ENCODE data around the gene ASAP2. TPM values are rescaled to one million over a fixed set of nuclear protein-coding genes. Genes with fewer than 3 reads are reported as not detected.

The ASAP2 gene
- total RNA-seq, 4 donors from 2014 or later = 22.0 to 54.6 (median 30.0) TPM

DNA sequence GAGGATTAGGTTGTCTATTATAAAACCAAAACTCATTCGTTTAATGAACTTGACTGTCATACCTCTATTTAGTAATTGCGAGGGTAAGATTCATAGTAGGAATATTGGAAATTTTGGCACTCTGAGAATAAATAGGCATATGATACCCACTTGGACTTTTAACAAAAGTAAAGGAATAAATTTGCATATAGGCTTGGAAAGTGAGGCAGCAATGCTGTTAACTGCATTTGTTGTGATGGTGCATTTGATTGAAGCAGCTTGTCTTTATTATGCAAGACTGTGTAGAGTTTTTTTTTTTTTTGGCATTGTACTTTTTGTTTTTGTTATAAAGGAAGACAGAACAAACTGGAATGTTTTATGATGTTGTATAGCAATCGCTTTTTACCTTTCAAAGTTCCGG is 197.8 kb downstream of the ASAP2 start:
- DNase-seq (ENCODE audit: low spot score in 2 of 2) = no peak
- peaks cover 24% of the 10 kb centered on the region for H3K36me3 ChIP-seq
- H3K27ac ChIP-seq = no peak overlapping the region
- no peaks in the 10 kb centered on the region for H3K9me3 ChIP-seq
- no peak for TF ChIP-seq EP300 (IDR thresholded peaks at IDR 0.05)
- no peak for TF ChIP-seq CTCF (IDR thresholded peaks at IDR 0.05)
- TF ChIP-seq POLR2A (IDR thresholded peaks at IDR 0.05) = no peak
- no peak for TF ChIP-seq POLR2AphosphoS5 (IDR thresholded peaks at IDR 0.05)
- no peak overlapping the region for H3K4me3 ChIP-seq
- peaks cover 9% of the 10 kb centered on the region for H3K4me1 ChIP-seq
- 78% methylated on average over 4 of the region's 4 CpGs for WGBS
- no peaks in the 10 kb centered on the region for H3K27me3 ChIP-seq

DNA sequence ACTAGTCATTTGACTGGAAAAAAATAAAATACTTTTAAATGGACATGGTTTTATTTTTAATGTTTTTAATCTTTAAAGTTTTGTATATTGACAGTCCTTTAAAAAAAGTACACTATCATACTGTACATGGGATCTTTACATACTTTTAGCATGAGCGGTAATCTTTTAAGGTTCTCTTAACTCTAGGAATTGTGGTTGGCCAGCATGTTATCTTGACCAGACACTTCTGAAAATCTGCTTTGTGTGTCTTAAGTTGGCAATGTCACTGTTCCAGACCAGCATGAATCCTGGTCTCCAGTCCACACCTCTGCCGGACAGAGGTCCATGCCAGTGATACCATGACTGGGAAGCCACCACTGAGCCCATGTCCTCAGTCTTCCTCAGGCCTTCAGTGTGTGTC is 199.0 kb downstream of the ASAP2 start:
- H3K4me3 ChIP-seq = no peak overlapping the region
- H3K27ac ChIP-seq = no peak overlapping the region
- WGBS = 98% methylated on average over 2 of the region's 2 CpGs

GRCh38 chr2:9406529-9407362 is 200.1 kb downstream of the ASAP2 start:
- TF ChIP-seq POLR2AphosphoS5 (IDR thresholded peaks at IDR 0.05) (no peak), POLR2A (IDR thresholded peaks at IDR 0.05) (no peak), CTCF (IDR thresholded peaks at IDR 0.05) (no peak), EP300 (IDR thresholded peaks at IDR 0.05) (no peak)
- no peak overlapping the region for H3K4me3 ChIP-seq
- no peaks in the 10 kb centered on the region for H3K27me3 ChIP-seq
- WGBS = 76% methylated on average over 13 of the region's 13 CpGs
- no peak for DNase-seq (ENCODE audit: low spot score in 2 of 2)
- peaks cover 38% of the 10 kb centered on the region for H3K36me3 ChIP-seq
- no peaks in the 10 kb centered on the region for H3K9me3 ChIP-seq
- H3K27ac ChIP-seq = no peak overlapping the region
- peaks cover 4% of the 10 kb centered on the region for H3K4me1 ChIP-seq

More for the DNA sequence above, 199.0 kb downstream of the ASAP2 start:
- Histone ChIP-seq H3K36me3 (peaks cover 32% of the 10 kb centered on the region), H3K4me1 (peaks cover 4% of the 10 kb centered on the region), H3K9me3 (no peaks in the 10 kb centered on the region), H3K27me3 (no peaks in the 10 kb centered on the region)
- no peak for DNase-seq (ENCODE audit: low spot score in 2 of 2)
- TF ChIP-seq POLR2A (IDR thresholded peaks at IDR 0.05) (no peak), EP300 (IDR thresholded peaks at IDR 0.05) (no peak), POLR2AphosphoS5 (IDR thresholded peaks at IDR 0.05) (no peak), CTCF (IDR thresholded peaks at IDR 0.05) (no peak)

DNA sequence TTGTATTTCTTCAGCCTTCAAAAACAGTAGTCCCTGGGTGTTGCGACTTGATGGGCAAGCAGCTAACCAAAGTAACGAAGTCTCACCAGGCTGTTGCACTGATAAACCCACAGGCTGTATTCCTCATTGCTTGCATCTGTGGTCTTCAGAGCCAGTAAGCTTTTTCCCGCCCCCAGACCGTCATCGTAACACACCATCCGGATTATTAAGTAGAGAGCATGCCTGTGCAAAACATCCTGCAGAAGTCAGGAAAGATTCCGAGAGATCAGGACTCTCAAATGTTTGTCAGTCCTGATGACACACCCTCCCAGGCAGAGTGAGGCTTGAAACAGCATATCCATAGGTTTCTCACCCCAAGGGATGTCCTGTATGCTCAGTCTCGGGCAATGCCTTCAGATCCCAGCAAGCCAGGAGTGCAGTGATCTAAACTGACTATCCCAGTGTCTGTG is 200.8 kb downstream of the ASAP2 start:
- no peak overlapping the region for H3K4me3 ChIP-seq
- DNase-seq (ENCODE audit: low spot score in 2 of 2) = no peak
- H3K27ac ChIP-seq = no peak overlapping the region
- no peaks in the 10 kb centered on the region for H3K9me3 ChIP-seq
- TF ChIP-seq CTCF (IDR thresholded peaks at IDR 0.05) (no peak), POLR2AphosphoS5 (IDR thresholded peaks at IDR 0.05) (no peak), EP300 (IDR thresholded peaks at IDR 0.05) (no peak), POLR2A (IDR thresholded peaks at IDR 0.05) (no peak)
- WGBS = 81% methylated on average over 7 of the region's 8 CpGs
- H3K4me1 ChIP-seq = peaks cover 4% of the 10 kb centered on the region
- peaks cover 42% of the 10 kb centered on the region for H3K36me3 ChIP-seq
- no peaks in the 10 kb centered on the region for H3K27me3 ChIP-seq

DNA sequence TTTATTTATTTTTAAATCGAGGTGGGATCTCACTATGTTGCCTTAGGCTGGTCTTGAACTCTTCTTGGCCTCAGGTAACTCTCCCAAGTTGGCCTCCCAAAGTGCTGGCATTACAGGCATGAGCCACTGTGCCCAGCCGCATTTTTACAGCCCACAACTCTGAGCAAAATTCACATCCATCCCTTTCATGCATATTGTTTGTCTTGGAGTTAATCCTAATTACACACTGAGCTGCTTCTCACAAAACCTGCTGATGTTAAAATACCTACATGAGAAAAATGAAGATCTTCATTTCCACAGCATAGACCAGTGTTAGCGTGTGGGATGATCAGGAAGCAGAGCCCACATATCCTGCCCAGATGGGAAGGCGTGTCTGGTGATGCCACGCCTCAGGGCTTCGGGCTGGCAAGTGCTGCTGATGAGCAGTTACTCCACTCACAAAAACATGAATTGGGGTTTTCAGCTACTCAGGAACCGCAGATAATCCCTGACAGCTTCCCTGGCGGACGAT is 202.1 kb downstream of the ASAP2 start:
- no peak for TF ChIP-seq POLR2A (IDR thresholded peaks at IDR 0.05)
- no peak for TF ChIP-seq CTCF (IDR thresholded peaks at IDR 0.05)
- DNase-seq (ENCODE audit: low spot score in 2 of 2) = no peak
- Histone ChIP-seq H3K36me3 (peaks cover 49% of the 10 kb centered on the region), H3K27me3 (no peaks in the 10 kb centered on the region), H3K27ac (no peak overlapping the region), H3K4me1 (peaks cover 4% of the 10 kb centered on the region), H3K4me3 (no peak overlapping the region), H3K9me3 (no peaks in the 10 kb centered on the region)
- 61% methylated on average over 9 of the region's 9 CpGs for WGBS

All from suprapubic skin (tissue), 4 donors.